ENCODE measurements around the gene TEKT4.
A peak's percentile ranks its signal among the peaks of the same experiment; 100 is the strongest.
"Not testable (repeated sequence)": the region's sequence is repeated elsewhere in the genome, so short reads cannot be mapped to it uniquely, and the experiment has no call there.

TEKT4 gene

GRCh38 chr2:94871226-94872087 is at the start of gene TEKT4:
Gene TEKT4 (plus strand): TSS chr2:94871430. CDS start chr2:94871580, 150 bp downstream.
- DNase-seq (ENCODE audit: low spot score): no peak

DNA sequence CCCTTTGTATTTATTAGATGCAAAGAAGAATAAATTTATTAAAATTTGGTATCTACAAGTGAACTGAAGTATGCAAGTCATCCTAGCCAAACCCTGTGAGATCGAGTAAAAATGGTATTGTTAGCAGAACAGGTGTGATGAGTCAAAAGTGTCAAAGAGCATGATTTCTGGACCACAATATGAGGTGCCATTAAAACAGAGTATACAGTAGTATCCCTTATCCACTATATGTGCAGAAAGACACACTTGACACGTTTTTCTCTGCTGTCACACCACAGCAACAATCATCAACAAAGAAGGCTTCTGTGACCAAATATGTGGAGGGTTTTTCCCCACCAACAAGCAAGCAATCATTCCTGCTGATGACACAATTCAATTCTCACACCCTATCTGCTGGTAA is 32.0 kb upstream of the TEKT4 start:
- not testable (repeated sequence) for DNase-seq (ENCODE audit: low spot score)

- DNase-seq (ENCODE audit: low spot score): not testable (repeated sequence)
Measured at GRCh38 chr2:94856856-94857255, 14.4 kb upstream of the TEKT4 start.

DNA sequence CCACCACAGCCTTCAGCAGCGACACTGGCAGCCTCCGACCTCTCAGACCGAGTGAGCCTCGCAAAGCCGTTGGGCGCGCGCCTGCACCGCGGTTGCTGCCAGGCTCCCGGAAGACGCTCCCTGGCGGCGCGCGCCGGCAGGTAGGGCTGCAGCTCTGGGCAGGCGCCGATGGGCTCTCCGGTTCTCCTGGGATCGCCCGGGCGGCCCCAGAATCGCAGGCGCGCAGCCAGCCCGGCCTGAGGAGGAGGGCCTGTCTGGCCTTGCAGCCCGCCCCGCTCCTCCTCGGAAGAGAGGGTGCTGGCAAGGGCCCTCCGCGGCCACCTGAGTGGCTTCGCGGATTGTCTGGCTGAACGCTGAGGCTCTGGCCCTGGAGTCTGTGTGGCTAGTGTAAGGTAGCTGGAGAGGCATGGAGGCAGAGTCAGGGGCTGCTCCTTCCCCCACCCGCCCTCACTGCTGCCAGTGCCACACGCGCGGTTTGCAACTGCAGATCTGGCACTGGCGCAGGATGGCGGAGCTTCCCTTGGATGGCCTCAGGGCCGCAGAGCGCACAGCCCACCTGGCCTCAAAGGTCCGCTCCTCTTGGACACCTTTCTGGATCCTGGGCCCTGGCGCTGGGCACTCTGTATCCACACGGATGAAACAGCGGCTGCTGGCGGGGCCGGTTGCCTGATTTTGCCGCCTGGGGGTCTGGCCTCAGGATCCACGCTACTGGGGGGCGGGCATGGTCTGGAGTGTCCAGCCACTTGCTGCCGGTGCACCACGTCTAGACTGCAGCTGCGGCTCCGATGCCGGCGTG is 13.7 kb upstream of the TEKT4 start:
- not testable (repeated sequence) for DNase-seq (ENCODE audit: low spot score)

DNA sequence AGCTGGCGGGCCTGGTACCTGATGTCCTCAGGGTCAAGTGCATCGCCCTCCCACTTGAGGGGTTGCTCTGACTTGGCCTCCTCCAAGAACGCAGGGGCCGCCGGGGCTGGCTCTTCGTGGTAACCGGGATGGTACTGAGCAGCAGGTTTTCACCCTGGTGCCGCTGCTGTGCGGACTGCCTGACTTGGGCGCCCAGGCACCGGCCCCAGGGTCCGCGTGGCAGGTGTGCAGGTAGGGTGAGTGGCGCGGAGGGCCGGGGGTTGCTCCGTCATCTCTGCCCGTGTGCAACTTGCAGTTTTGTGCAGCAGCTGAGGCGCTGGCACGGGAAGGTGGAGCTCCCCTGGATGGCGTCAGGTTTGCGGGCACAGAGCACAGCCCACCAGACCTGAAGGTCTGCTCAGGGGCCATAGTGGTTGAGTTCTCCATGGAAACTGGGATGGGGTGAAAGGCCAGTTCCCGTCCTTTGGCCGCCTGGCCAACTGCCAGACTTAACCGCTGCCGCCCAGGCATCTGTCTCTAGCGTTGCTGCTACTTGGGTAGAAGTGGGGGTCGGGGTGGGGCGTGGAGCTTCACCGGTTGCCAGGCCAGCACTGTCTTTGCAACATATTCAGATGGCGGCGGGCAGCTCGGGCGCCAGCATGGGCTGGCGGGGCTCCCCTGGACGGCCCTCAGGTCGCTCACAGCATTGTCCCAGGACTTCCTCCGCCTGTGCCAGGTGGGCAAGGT is 12.9 kb upstream of the TEKT4 start:
- not testable (repeated sequence) for DNase-seq (ENCODE audit: low spot score)

GRCh38 chr2:94861308-94862152 is 9.7 kb upstream of the TEKT4 start:
- DNase-seq (ENCODE audit: low spot score): no peak

DNA sequence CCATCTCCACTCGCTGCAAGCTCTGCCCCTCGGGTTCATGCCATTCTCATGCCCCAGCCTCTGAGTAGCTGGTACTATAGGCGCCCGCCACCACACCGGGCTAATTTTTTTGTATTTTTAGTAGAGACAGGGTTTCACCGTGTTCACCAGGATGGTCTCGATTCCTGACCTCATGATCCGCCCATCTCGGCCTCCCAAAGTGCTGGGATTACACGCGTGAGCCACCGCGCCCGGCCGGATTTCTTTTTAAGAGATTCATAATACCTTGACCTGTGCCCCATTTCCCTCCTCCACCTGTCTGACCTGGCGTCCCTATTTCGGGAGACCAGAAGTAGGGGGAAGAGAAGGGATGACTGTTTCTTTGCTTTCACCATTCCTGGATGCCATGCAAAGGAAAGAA is 8.3 kb upstream of the TEKT4 start:
- DNase-seq (ENCODE audit: low spot score): not testable (repeated sequence)

GRCh38 chr2:94869131-94869530 is 2.1 kb upstream of the TEKT4 start:
- DNase-seq (ENCODE audit: low spot score): no peak

GRCh38 chr2:94869552-94870439 is 1.4 kb upstream of the TEKT4 start:
- DNase-seq (ENCODE audit: low spot score): no peak

DNA sequence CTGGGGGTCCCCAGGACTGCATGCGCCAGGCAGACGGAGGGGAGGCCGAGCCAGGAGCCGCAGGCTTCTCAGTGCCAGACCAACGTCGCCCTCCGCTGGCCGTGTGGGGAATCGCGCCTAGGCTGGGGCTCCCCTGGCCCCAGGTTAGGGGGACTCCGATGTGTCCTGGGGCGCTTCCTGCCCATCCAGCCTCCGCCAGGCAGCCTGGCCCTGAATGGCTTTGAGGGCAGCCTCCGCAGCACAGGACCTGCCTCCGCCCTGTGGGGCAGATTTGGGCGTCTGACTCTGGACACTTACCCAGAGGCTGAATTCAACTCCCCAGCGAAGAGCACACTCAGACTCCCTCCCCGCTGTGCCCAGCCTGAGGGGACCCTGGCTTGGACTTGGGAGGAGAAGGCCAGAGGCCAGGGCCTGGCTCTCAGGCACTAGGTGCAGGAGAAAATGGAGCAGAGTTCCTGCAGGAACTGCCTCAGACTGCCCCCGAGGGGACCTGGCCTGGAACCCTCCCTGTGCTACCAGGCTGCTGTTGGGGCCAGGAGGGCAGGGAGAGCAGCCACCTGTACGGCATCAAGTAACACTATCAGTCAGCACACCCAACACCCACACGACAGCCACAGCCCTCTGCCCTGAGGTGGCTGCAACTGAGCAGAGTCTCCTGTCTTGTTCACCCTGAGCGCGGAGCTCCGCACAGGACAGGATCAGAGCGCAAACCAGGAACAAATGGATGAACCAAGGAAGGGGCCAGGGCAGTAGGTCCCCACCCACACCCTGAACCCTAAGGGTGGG is 597 bp upstream of the TEKT4 start:
- no peak for DNase-seq (ENCODE audit: low spot score)

GRCh38 chr2:94872088-94872618 is 923 bp downstream of the TEKT4 start:
- no peak for DNase-seq (ENCODE audit: low spot score)

DNA sequence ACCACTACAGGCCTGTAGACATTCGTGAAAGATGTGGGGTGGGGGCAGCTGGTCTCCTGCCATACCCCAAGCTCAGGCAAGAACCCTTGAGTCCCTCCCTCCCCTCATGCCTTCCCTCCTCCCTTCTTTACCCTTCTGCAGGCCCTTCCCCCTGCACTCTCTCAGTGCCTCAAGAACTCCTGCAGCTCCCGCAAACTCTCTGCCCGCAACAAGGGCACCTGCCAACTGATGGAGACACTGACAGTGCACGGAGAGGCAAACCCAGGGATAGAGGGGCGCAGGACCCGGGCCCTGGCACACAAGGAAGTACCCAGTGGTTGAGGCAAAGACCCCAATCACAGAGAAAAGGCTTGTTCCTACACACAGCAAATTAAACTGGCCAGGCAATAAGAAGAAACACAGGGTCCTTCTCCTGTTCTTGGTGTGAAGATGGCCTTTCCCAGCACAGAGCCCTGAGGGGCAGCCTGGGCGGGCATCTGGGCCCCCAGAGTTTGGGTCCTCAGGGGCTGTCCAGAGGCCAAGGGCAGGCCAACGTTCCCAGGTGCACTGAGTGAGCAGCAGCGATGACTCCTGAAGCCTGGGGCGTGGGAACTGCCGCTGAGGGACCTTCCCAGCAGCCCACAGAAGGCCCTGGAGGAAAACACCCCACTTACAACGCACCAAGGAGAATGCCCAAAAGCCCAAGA is 1.6 kb downstream of the TEKT4 start:
- no peak for DNase-seq (ENCODE audit: low spot score)

GRCh38 chr2:94873362-94874276 is 2.4 kb downstream of the TEKT4 start:
- DNase-seq (ENCODE audit: low spot score): no peak

- peak; percentile 23 for DNase-seq (ENCODE audit: low spot score)
Measured at GRCh38 chr2:94874277-94874997, 3.2 kb downstream of the TEKT4 start.

DNA sequence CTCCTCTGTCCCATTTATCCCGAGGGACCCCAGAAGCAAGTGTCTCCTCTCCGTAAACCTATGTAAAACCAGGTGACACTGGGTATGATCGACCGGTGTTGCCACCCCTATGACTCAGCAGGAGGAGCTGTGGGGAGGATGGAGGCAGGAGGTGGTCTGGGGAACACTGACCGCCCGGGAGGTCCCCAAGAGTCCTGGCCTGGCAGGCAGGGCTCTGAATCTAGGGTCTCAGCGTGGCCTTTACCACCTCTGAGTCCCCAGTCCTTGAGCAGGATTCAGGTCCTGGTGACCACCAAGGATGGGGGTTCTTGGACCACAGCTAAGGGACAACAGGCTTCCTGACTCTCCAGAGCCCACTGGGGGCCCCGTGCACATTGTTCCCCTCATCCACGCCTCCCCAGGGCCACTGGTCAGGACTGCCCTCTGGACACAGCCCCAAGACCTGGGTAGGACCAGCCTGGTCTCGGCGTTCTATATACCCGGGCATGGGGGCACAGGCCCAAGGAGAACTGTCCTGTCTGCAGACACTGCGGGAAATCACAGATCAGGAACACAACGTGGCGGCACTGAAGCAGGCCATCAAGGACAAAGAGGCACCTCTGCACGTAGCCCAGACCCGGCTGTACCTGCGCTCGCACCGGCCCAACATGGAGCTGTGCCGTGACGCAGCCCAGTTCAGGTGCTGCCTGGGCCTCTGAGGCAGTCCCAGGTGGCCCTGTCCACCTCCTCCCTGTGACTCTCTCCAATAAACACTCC is 4.0 kb downstream of the TEKT4 start:
- DNase-seq (ENCODE audit: low spot score): no peak

DNA sequence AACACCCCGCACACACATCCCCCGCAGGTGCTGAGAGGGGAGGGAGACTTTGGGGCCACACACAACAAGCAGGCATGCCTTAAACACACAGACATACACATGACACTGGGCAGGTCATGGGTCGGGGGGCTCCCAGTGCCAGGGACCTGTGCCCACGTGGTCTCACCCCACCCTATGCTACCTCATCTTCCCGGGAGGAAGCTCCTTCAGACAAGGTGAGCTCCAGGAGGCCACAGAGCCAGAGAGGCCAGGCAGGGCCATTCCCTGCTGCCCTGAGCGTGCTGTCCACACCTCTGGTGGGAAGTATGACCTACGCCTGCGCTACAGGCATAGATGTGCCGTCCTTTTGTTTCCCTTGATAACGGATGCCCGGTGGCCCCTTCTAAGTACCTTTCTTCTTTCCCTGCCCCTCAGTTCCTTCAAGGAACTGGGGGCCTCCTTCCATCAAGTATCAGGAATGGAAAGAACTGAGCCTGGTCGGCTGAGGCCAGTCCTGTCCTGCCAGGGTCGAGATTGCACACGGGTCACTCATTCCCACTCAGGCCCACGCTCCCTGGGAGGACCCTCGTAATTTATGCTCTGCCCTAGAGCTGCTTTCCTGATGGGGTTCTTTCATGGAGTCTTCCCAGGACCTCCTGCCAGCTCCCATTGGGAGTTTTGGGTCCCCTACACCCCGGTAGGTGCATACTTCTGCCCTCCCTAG is 4.7 kb downstream of the TEKT4 start:
- DNase-seq (ENCODE audit: low spot score): no peak
